Measurements from ENCODE around the gene TLR3. TPM values are rescaled to one million over a fixed set of nuclear protein-coding genes. Genes with fewer than 3 reads are reported as not detected.

The TLR3 gene
- total and polyA plus RNA-seq, 2 donors (not counting 3 experiments of a cell fraction or from before 2014, with no cell fraction given), result 1.6 to 5.2 TPM

- Histone ChIP-seq H3K79me2 (ENCODE audit: control insufficient read depth, insufficient read depth, low read length) (no peaks in the 10 kb centered on the region), H3K4me3 (replicated peaks in 1 of 3; ENCODE audit: insufficient read depth in 1 of 3, low read depth in 1 of 3, low read length in 3 of 3) (no peak overlapping the region), H3K9me3 (replicated peaks; ENCODE audit: control insufficient read depth, insufficient read depth, low read length) (no peaks in the 10 kb centered on the region), H3K9ac (replicated peaks; ENCODE audit: extremely low read depth, insufficient read depth, low read length) (no peak overlapping the region), H3K4me2 (ENCODE audit: insufficient read depth, low read length) (no peak overlapping the region), H3K27ac (ENCODE audit: insufficient read depth, low read depth, low read length) (no peak overlapping the region), H3K9me1 (replicated peaks; ENCODE audit: control insufficient read depth, extremely low read depth, insufficient read depth, low read length) (no peaks in the 10 kb centered on the region), H2AFZ (ENCODE audit: low read depth, low read length) (no peak overlapping the region), H4K20me1 (replicated peaks; ENCODE audit: control insufficient read depth, extremely low read depth, insufficient read depth, low read length) (no peaks in the 10 kb centered on the region), H3K4me1 (ENCODE audit: control insufficient read depth, extremely low read depth, insufficient read depth, low read length) (no peaks in the 10 kb centered on the region), H3K36me3 (ENCODE audit: control insufficient read depth in 2 of 2, extremely low read depth in 1 of 2, insufficient read depth in 2 of 2, low read length in 2 of 2) (no peaks in the 10 kb centered on the region), H3K27me3 (ENCODE audit: control insufficient read depth in 2 of 2, insufficient read depth in 2 of 2, low read length in 2 of 2) (no peaks in the 10 kb centered on the region)
- no peak for FAIRE-seq
- TF ChIP-seq MAX (IDR thresholded peaks at IDR 0.05; ENCODE audit: insufficient read depth, insufficient read length), result no peak
- intact Hi-C loops (cut with micrococcal nuclease), result no loop called here
- BruUV-seq (replicated peaks), result no TSS peak
- DNase-seq (ENCODE audit: low read depth, low spot score), result no peak
- dilution Hi-C loops (cut with MboI; ENCODE audit: extremely low pct_ligation_motif_present, low sequenced_read_pairs), result no loop called here
- ChIA-PET CTCF (interaction anchor here (2.6 kb wide), 1 partner anchor 19 kb away, joined by 7 read pairs; no protein-coding TSS in a partner anchor), POLR2A (no interaction called here)
Measured at GRCh38 chr4:186118582-186118981, 49.6 kb downstream of the TLR3 start.

- H3K9me1 ChIP-seq (replicated peaks; ENCODE audit: control insufficient read depth, extremely low read depth, insufficient read depth, low read length), result no peaks in the 10 kb centered on the region
- no peak overlapping the region for H3K4me2 ChIP-seq (ENCODE audit: insufficient read depth, low read length)
- H3K79me2 ChIP-seq (ENCODE audit: control insufficient read depth, insufficient read depth, low read length), result no peaks in the 10 kb centered on the region
- no peaks in the 10 kb centered on the region for H3K4me1 ChIP-seq (ENCODE audit: control insufficient read depth, extremely low read depth, insufficient read depth, low read length)
- CTCF ChIA-PET, result no interaction called here
- intact Hi-C loops (cut with micrococcal nuclease), result no loop called here
- no TSS peak for BruUV-seq (replicated peaks)
- no peak overlapping the region for H2AFZ ChIP-seq (ENCODE audit: low read depth, low read length)
- no peak overlapping the region for H3K4me3 ChIP-seq (replicated peaks in 1 of 3; ENCODE audit: insufficient read depth in 1 of 3, low read depth in 1 of 3, low read length in 3 of 3)
- H3K9me3 ChIP-seq (replicated peaks; ENCODE audit: control insufficient read depth, insufficient read depth, low read length), result no peaks in the 10 kb centered on the region
- DNase-seq (ENCODE audit: low read depth, low spot score), result no peak
- no peaks in the 10 kb centered on the region for H3K27me3 ChIP-seq (ENCODE audit: control insufficient read depth in 2 of 2, insufficient read depth in 2 of 2, low read length in 2 of 2)
- no peaks in the 10 kb centered on the region for H3K36me3 ChIP-seq (ENCODE audit: control insufficient read depth in 2 of 2, extremely low read depth in 1 of 2, insufficient read depth in 2 of 2, low read length in 2 of 2)
- no peak overlapping the region for H3K27ac ChIP-seq (ENCODE audit: insufficient read depth, low read depth, low read length)
- no peaks in the 10 kb centered on the region for H4K20me1 ChIP-seq (replicated peaks; ENCODE audit: control insufficient read depth, extremely low read depth, insufficient read depth, low read length)
- POLR2A ChIA-PET, result no interaction called here
- dilution Hi-C loops (cut with MboI; ENCODE audit: extremely low pct_ligation_motif_present, low sequenced_read_pairs), result no loop called here
- TF ChIP-seq GATA2 (IDR thresholded peaks at IDR 0.05; ENCODE audit: insufficient read depth, insufficient read length, low read depth, low read length) (no peak), MAX (IDR thresholded peaks at IDR 0.05; ENCODE audit: insufficient read depth, insufficient read length) (no peak), MYC (IDR thresholded peaks at IDR 0.05; ENCODE audit: low read depth, low read length) (no peak), EZH2 (IDR thresholded peaks at IDR 0.05; ENCODE audit: borderline replicate concordance, low read depth, low read length, severe bottlenecking) (no peak), POLR2AphosphoS5 (IDR thresholded peaks at IDR 0.05; ENCODE audit: insufficient read depth, low read depth, low read length) (no peak), CTCF (IDR thresholded peaks at IDR 0.05; ENCODE audit: extremely low read depth in 1 of 2, insufficient read depth in 1 of 2, low read depth in 1 of 2, low read length in 2 of 2) (no peak), POLR2A (IDR thresholded peaks at IDR 0.05; ENCODE audit: low read depth, low read length) (no peak), JUN (IDR thresholded peaks at IDR 0.05; ENCODE audit: borderline replicate concordance, insufficient read depth, insufficient read length, low read depth) (no peak), FOS (IDR thresholded peaks at IDR 0.05; ENCODE audit: borderline replicate concordance, insufficient read depth, low read length) (no peak)
- FAIRE-seq, result no peak
- H3K9ac ChIP-seq (replicated peaks; ENCODE audit: extremely low read depth, insufficient read depth, low read length), result no peak overlapping the region
Measured at GRCh38 chr4:186121057-186121456, 52.1 kb downstream of the TLR3 start.
